ENCODE data around the gene ENOX1.

- TF ChIP-seq GABPB1 (CRISPR knock-in tag; IDR thresholded peaks at IDR 0.05): no peak
- no peak for TF ChIP-seq JUN (CRISPR knock-in tag; IDR thresholded peaks at IDR 0.05)
- TF ChIP-seq CTCF (IDR thresholded peaks at IDR 0.05): no peak
- no peak for TF ChIP-seq NR1H2 (CRISPR knock-in tag; IDR thresholded peaks at IDR 0.05)
- no peak for TF ChIP-seq FOXP1 (CRISPR knock-in tag; IDR thresholded peaks at IDR 0.05; ENCODE audit: borderline replicate concordance)
Measured at GRCh38 chr13:43434191-43434590, 352.6 kb downstream of the ENOX1 start.
